GM12864 (cell line): ENCODE results near the gene RACK1.
"Not testable (repeated sequence)": the region's sequence is repeated elsewhere in the genome, so short reads cannot be mapped to it uniquely, and the experiment has no call there.

Source experiments
- DNase-seq: peaks from one replicate; pipeline ENCODE4 v3.0.0-alpha.2; 2011; ENCODE audit warnings: low read depth
- H3K4me3 ChIP-seq: 2 replicates; pipeline ENCODE4 v1.5.1; 2011; ENCODE audit warnings: mild to moderate bottlenecking, low read depth, low read length, control low read depth
- CTCF ChIP-seq: IDR thresholded peaks from 2 replicates; pipeline ENCODE4 v1.5.1; 2011; ENCODE audit warnings: low read depth, mild to moderate bottlenecking, moderate library complexity, low read length, control low read depth, inconsistent platforms; ENCODE audit errors: missing control alignments

RACK1 gene

GRCh38 chr5:181281077-181281983 lies 37.6 kb upstream of the RACK1 start:
- TF ChIP-seq CTCF, result no peak
- DNase-seq, result no peak
- no peak overlapping the region for H3K4me3 ChIP-seq

GRCh38 chr5:181280251-181280762 lies 36.6 kb upstream of the RACK1 start:
- no peak overlapping the region for H3K4me3 ChIP-seq
- no peak for DNase-seq
- TF ChIP-seq CTCF, result no peak

- peak; percentile 22 for TF ChIP-seq CTCF
- DNase-seq, H3K4me3 ChIP-seq: not testable (repeated sequence)
Measured at GRCh38 chr5:181273433-181273744, 29.7 kb upstream of the RACK1 start.

GRCh38 chr5:181271081-181271480 lies 27.4 kb upstream of the RACK1 start:
- no peak for TF ChIP-seq CTCF
- H3K4me3 ChIP-seq, result no peak overlapping the region
- DNase-seq, result no peak

- not testable (repeated sequence) for DNase-seq, H3K4me3 ChIP-seq
Measured at GRCh38 chr5:181267907-181268306, 24.2 kb upstream of the RACK1 start.

GRCh38 chr5:181267291-181267904 lies 23.7 kb upstream of the RACK1 start:
- not testable (repeated sequence) for H3K4me3 ChIP-seq, DNase-seq

- TF ChIP-seq CTCF, result no peak
- no peak for DNase-seq
- H3K4me3 ChIP-seq, result no peak overlapping the region
Measured at GRCh38 chr5:181265092-181265671, 21.5 kb upstream of the RACK1 start.
